ENCODE measurements around the gene DDX49. TPM values are rescaled to one million over a fixed set of nuclear protein-coding genes. Genes with fewer than 3 reads are reported as not detected.

DDX49 gene
- total and polyA plus RNA-seq, 2 of the 4 experiments (the other 2 are of a cell fraction) = 50.9 to 52.1 TPM

- Histone ChIP-seq H3K4me2 (ENCODE audit: low read depth, low read length) (no peak overlapping the region), H4K20me1 (ENCODE audit: insufficient read depth, low read length) (no peaks in the 10 kb centered on the region), H2BK120ac (ENCODE audit: low read depth, low read length) (no peak overlapping the region), H3K4me1 (ENCODE audit: control insufficient read depth, insufficient read depth, low read length) (no peaks in the 10 kb centered on the region), H3K56ac (ENCODE audit: extremely low read depth, insufficient read depth, low read length) (no peak overlapping the region), H3K18ac (ENCODE audit: low read depth, low read length) (no peak overlapping the region), H2BK20ac (ENCODE audit: low read depth, low read length) (no peak overlapping the region), H3K23ac (ENCODE audit: low read depth, low read length) (no peak overlapping the region), H2AK9ac (replicated peaks; ENCODE audit: low read depth, low read length, poor library complexity) (peak overlapping the region; percentile 42), H3K4me3 (ENCODE audit: insufficient read depth, low read depth, low read length) (no peak overlapping the region), H2BK15ac (ENCODE audit: low read depth, low read length) (no peak overlapping the region), H3K79me1 (ENCODE audit: low read depth in 1 of 2, low read length in 2 of 2) (peaks cover 2 to 4% of the 10 kb centered on the region in 2 experiments; a peak in 2 of 4 replicates), H3K9ac (ENCODE audit: low read depth, low read length) (no peak overlapping the region), H3K9me3 (ENCODE audit: control insufficient read depth, insufficient read depth, low read length) (no peaks in the 10 kb centered on the region), H3K9me1 (ENCODE audit: insufficient read depth, low read length) (no peaks in the 10 kb centered on the region), H2AK5ac (ENCODE audit: low read depth, low read length) (no peak overlapping the region), H3K36me3 (ENCODE audit: control insufficient read depth, insufficient read depth, low read length) (peaks cover 6% of the 10 kb centered on the region; the same call in 1 of the 2 replicates), H2AFZ (replicated peaks; ENCODE audit: low read length, poor library complexity) (no peak overlapping the region), H3K27ac (ENCODE audit: insufficient read depth, low read length) (no peak overlapping the region), H3K27me3 (ENCODE audit: control insufficient read depth, insufficient read depth, low read length) (no peaks in the 10 kb centered on the region), H4K5ac (ENCODE audit: low read depth, low read length) (no peak overlapping the region), H2BK5ac (ENCODE audit: low read depth, low read length, poor library complexity, severe bottlenecking) (no peak overlapping the region), H3K4ac (ENCODE audit: low read depth, low read length) (no peak overlapping the region), H4K8ac (ENCODE audit: low read depth in 2 of 2, low read length in 2 of 2) (no peak overlapping the region), H3K14ac (replicated peaks; ENCODE audit: low read depth, low read length) (no peak overlapping the region), H4K91ac (ENCODE audit: insufficient read depth, low read depth, low read length) (no peak overlapping the region)
- dilution Hi-C loops (cut with HindIII; ENCODE audit: low sequenced_read_pairs, unreplicated experiment) = no loop called here
- ChIA-PET CTCF (no interaction called here), POLR2A (ENCODE audit: unreplicated experiment) (no interaction called here)
- TF ChIP-seq ELK1 (IDR thresholded peaks at IDR 0.05; ENCODE audit: borderline replicate concordance, low read depth, low read length) (no peak), USF2 (IDR thresholded peaks at IDR 0.05; ENCODE audit: low read depth, low read length) (no peak), BHLHE40 (IDR thresholded peaks at IDR 0.05; ENCODE audit: low read depth, low read length) (no peak), MAFK (IDR thresholded peaks at IDR 0.05; ENCODE audit: low read depth, low read length) (no peak), FOS (IDR thresholded peaks at IDR 0.05; ENCODE audit: low read depth, low read length) (no peak), RFX5 (IDR thresholded peaks at IDR 0.05; ENCODE audit: low read depth, low read length) (no peak), RCOR1 (IDR thresholded peaks at IDR 0.05; ENCODE audit: insufficient replicate concordance, low read length) (no peak), NFE2L2 (IDR thresholded peaks at IDR 0.05; ENCODE audit: low read depth, low read length) (no peak), CHD1 (IDR thresholded peaks at IDR 0.05; ENCODE audit: low read depth, low read length) (no peak), MAZ (IDR thresholded peaks at IDR 0.05; ENCODE audit: borderline replicate concordance, low read depth, low read length) (no peak), POLR2A (IDR thresholded peaks at IDR 0.05; ENCODE audit: low read depth, low read length) (no peak), SMC3 (IDR thresholded peaks at IDR 0.05; ENCODE audit: low read depth, low read length) (no peak), CEBPB (IDR thresholded peaks at IDR 0.05; ENCODE audit: low read depth, low read length) (no peak), MXI1 (IDR thresholded peaks at IDR 0.05; ENCODE audit: borderline replicate concordance, low read depth, low read length) (no peak), RAD21 (IDR thresholded peaks at IDR 0.05; ENCODE audit: low read length) (no peak), CTCF (conservative IDR thresholded peaks at IDR 0.05; ENCODE audit: low read depth, low read length) (no peak)
- ATAC-seq (ENCODE audit: low read depth) (no peak), DNase-seq (no peak)
- WGBS, 2 experiments (ENCODE audit: extremely low coverage in 2 of 2, insufficient read length in 1 of 2) = 93% methylated on average over 5 of the region's 14 CpGs; no CpG with 5 or more reads in 1 of the 2 experiments
- intact Hi-C loops (cut with micrococcal nuclease) = no loop called here
- BruUV-seq (replicated peaks) = no TSS peak
- in situ Hi-C loops (cut with MboI; ENCODE audit: low sequenced_read_pairs) = no loop called here
These were observed 27.4 kb downstream of the DDX49 start for GRCh38 chr19:18946918-18947317.
